Breast epithelium (tissue), 3 donors: ENCODE results near the gene GNAQ.

Source experiments
- CTCF ChIP-seq, 3 donors: fragments of 450-650 bp; IDR thresholded peaks; one replicate each; pipeline ENCODE4 v1.5.1; 2016 to 2017; ENCODE audit warnings: antibody characterized with exemption in 3 of 3, mild to moderate bottlenecking in 3 of 3, moderate library complexity in 3 of 3
- POLR2A ChIP-seq: fragments of 450-650 bp; IDR thresholded peaks from one replicate; pipeline ENCODE4 v1.6.1; 2016; ENCODE audit warnings: antibody characterized with exemption, mild to moderate bottlenecking, moderate library complexity
- POLR2AphosphoS5 ChIP-seq, 3 donors: sonication (generic); formaldehyde crosslinking; IDR thresholded peaks; one replicate each; pipeline ENCODE4 v1.6.1; 2017; ENCODE audit warnings: antibody characterized with exemption in 3 of 3

GRCh38 chr9:77697238-77697984 is 334.2 kb downstream of the GNAQ start:
- TF ChIP-seq CTCF (IDR thresholded peaks at IDR 0.05) (no peak), POLR2A (no peak), POLR2AphosphoS5 (IDR thresholded peaks at IDR 0.05) (no peak)
